Colonic mucosa (tissue), 4 donors: ENCODE measurements around the gene SMARCA4. TPM values are rescaled to one million over a fixed set of nuclear protein-coding genes. Genes with fewer than 3 reads are reported as not detected.

Source experiments
- DNase-seq: peaks from one replicate; pipeline ENCODE4 v3.0.0-alpha.2; 2020
- H3K27ac ChIP-seq: fragments of 200-600 bp; one replicate; pipeline ENCODE4 v1.8.0; 2021
- H3K27me3 ChIP-seq: fragments of 200-600 bp; one replicate; pipeline ENCODE4 v1.8.0; 2021
- H3K36me3 ChIP-seq: fragments of 200-600 bp; one replicate; pipeline ENCODE4 v1.8.0; 2021
- H3K4me1 ChIP-seq: fragments of 200-600 bp; one replicate; pipeline ENCODE4 v1.8.0; 2021; ENCODE audit warnings: mild to moderate bottlenecking
- H3K4me3 ChIP-seq: fragments of 200-600 bp; one replicate; pipeline ENCODE4 v1.8.0; 2021
- H3K9ac ChIP-seq, 2 donors: one replicate each; pipeline ENCODE4 v1.7.0; 2013; ENCODE audit warnings: control low read depth in 2 of 2, low read depth in 2 of 2, low read length in 2 of 2
- H3K9me3 ChIP-seq: fragments of 200-600 bp; one replicate; pipeline ENCODE4 v1.8.0; 2021
- intact Hi-C: fragments of 100-400 bp; cut with DNase I; formaldehyde crosslinking; loops from one replicate; pipeline ENCODE4 v1.14.1; 2022
- total RNA-seq, 2 donors: library from RNA; stranded (reverse); fragmentation: NEBNext Ultra II Directional in 1 of 2; extraction: Animal tissue kit (Norgen Biotek cat#: 25700) in 1 of 2; gene quantifications; one replicate each; pipeline ENCODE4 v1.2.1, GENCODE V29; 2021
- TF ChIP-seq, protein P1 (sequence below): fragments of 200-600 bp; IDR thresholded peaks from one replicate; pipeline ENCODE4 v1.8.0; 2022; ENCODE audit warnings: antibody characterized with exemption, mild to moderate bottlenecking
- donor health status: healthy.
- donor health status: DM: no; HTN: no; CAD: no.
- donor health status: DM: no; HTN: no; CAD: no.

SMARCA4 gene
- total RNA-seq, 2 donors from 2014 or later = 73.8 to 141 TPM

DNA sequence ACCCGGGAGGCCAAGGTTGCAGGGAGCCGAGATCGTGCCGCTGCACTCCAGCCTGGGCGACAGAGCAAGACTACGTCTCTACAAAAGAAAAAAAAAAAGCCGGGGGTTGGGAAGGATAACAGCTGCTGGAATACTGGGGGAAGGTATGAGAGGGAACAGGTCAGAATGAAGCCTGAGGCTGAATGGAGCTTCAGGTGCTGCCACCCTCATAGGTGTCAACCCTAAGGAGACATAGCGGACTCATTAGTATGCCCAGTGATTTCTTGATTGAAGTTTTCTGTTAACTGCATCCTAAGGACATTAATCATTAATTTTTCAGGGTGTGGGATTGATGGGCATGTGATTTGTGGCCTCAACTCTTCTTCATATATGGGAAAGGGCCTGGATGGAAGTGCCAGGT lies 6.0 kb downstream of the SMARCA4 start:
- H3K4me3 ChIP-seq = no peak overlapping the region
- DNase-seq = no peak
- intact Hi-C loops = no loop called here
- H3K9ac ChIP-seq = no peak overlapping the region
- H3K9me3 ChIP-seq = no peaks in the 10 kb centered on the region
- H3K36me3 ChIP-seq = no peaks in the 10 kb centered on the region
- no peaks in the 10 kb centered on the region for H3K27me3 ChIP-seq
- TF ChIP-seq, protein P1, sequence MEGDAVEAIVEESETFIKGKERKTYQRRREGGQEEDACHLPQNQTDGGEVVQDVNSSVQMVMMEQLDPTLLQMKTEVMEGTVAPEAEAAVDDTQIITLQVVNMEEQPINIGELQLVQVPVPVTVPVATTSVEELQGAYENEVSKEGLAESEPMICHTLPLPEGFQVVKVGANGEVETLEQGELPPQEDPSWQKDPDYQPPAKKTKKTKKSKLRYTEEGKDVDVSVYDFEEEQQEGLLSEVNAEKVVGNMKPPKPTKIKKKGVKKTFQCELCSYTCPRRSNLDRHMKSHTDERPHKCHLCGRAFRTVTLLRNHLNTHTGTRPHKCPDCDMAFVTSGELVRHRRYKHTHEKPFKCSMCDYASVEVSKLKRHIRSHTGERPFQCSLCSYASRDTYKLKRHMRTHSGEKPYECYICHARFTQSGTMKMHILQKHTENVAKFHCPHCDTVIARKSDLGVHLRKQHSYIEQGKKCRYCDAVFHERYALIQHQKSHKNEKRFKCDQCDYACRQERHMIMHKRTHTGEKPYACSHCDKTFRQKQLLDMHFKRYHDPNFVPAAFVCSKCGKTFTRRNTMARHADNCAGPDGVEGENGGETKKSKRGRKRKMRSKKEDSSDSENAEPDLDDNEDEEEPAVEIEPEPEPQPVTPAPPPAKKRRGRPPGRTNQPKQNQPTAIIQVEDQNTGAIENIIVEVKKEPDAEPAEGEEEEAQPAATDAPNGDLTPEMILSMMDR = no peak
- H3K4me1 ChIP-seq = peaks cover 9% of the 10 kb centered on the region
- no peak overlapping the region for H3K27ac ChIP-seq

DNA sequence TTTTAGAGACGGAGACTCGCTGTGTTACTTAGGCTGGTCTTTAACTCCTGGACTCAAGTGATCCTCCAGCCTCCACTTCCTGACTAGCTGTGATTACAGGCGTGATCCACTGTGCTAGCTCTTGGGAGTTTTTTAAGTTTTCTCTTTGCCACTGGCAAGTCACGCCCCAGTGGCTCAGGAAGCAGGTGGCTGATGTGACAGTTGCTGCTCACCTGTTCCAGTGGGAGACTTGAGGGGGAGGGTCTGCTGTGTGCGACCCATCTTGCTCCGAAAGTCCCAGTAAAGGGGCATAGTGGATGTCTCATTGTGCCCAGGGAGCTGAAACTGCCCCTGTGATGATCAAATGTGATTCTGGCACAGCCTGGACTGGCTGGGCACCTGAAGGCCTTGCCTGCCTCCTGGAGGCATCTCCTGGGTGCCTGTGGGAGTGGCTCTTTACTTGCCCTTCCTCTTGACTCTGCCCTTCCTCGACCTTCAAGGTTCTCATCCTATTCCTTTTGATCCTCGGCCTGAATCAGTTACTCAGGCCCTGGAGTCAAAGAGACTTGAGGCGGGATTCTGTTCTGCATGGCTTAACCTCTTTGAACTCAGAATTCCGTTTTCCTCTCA lies 7.8 kb downstream of the SMARCA4 start:
- H3K9me3 ChIP-seq = no peaks in the 10 kb centered on the region
- peak; percentile 56 for DNase-seq
- H3K4me1 ChIP-seq = peaks cover 9% of the 10 kb centered on the region
- H3K27me3 ChIP-seq = no peaks in the 10 kb centered on the region
- TF ChIP-seq, protein P1 = no peak
- H3K9ac ChIP-seq = peak overlapping the region in 1 of 2 donors; percentile 58
- H3K36me3 ChIP-seq = no peaks in the 10 kb centered on the region
- intact Hi-C loops = no loop called here
- peak overlapping the region; percentile 4 for H3K27ac ChIP-seq
- no peak overlapping the region for H3K4me3 ChIP-seq

DNA sequence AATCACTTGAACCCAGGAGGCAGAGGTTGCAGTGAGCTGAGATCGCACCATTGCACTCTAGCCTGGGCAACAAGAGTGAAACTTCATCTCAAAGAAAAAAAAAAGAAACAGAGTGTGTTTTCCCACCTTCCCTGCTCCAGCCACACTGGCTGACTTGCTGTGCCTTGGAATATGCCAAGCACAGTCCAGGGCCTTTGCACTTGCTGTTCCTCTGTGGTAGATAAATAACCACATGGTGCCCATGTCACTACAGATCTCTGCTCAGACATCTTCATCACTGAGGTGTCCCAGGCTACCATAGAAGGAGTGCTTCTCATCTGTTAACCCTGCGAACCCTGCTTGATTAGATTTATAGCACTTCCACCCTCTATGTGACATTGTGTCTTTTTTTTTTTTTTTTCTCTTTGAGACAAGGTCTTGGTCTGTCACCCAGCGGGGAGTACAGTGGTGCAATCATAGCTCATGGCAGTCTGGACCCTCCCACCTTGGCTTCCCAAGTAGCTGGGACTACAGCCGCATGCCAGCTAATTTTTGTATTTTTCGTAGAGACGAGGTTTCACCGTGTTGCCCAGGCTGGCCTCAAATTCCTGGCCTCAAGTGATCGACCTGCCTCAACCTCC lies 10.4 kb downstream of the SMARCA4 start:
- Histone ChIP-seq H3K9ac (no peak overlapping the region), H3K27ac (no peak overlapping the region), H3K9me3 (no peaks in the 10 kb centered on the region), H3K4me1 (peaks cover 21% of the 10 kb centered on the region), H3K36me3 (no peaks in the 10 kb centered on the region), H3K27me3 (no peaks in the 10 kb centered on the region), H3K4me3 (no peak overlapping the region)
- TF ChIP-seq, protein P1 = no peak
- intact Hi-C loops = no loop called here
- DNase-seq = no peak

DNA sequence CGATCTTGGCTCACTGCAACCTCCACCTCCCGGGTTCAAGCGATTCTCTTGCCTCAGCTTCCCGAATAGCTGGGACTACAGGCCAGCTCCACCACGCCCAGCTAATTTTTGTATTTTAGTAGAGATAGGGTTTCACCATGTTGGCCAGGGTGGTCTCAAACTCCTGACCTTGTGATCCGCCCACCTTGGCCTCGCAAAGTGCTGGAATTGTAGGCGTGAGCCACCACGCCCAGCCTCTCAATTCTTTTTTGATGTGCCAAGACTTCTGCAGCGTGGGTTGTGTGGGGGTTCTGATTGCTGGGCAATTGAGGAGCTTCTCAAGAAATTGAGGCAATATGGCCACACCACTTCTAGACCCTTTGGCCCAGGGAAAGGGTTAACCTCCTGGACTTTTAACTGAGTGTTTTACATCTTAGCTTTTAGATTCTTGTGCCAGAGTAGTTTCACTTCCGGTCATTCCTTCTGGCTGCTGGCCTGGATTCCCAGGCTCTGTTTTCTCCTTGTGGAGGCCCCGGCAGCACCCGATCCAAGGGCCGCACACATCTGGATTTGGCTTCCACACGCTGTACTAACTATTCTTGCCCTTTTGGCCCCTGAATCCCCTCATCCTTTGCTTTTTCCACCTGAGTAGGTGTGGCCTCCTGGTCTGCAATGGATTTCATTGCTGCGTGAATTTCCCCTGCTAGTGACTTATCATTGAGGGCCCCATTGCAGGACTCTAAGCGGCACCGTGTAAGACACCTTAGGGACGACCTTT lies 14.7 kb downstream of the SMARCA4 start:
- Histone ChIP-seq H3K9ac (peak overlapping the region in 1 of 2 donors; percentile 35), H3K4me3 (no peak overlapping the region), H3K36me3 (no peaks in the 10 kb centered on the region), H3K27ac (peak overlapping the region; percentile 70), H3K9me3 (no peaks in the 10 kb centered on the region), H3K27me3 (no peaks in the 10 kb centered on the region), H3K4me1 (peaks cover 14% of the 10 kb centered on the region)
- intact Hi-C loops = no loop called here
- TF ChIP-seq, protein P1 = no peak
- DNase-seq = peak; percentile 36

DNA sequence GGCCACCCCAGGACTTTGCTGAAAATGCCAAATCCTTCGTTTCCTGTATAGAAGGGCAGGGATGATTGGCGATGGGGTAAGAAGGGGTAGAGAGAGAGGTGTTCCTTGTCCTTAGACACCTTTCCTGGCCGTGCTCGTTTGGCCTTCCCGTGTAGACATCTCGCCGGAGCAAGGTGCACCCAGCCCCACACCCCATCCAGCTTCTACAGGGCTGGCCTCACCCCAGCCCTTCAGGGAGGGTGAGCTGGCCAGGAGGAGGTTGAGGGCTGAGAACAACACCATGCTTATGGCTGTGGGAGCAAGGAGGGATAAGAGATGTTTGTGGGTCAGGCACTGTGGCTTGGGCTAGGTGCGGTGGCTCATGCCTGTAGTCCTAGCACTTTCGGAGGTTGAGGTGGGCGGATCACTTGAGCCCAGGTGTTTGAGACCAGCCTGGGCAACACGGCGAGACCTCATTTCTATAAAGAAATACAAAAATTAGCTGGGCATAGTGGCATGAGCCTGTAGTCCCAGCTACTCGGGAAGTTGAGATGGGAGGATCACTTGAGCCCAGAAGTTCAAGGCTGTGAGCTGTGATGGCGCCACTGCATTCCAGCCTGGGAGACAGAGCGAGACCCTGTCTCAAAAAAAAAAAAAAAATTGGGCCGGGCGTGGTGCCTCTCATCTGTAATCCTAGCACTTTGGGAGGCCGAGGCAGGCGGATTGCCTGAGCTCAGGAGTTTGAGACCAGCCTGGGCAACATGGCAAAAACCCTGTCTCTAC lies 15.5 kb downstream of the SMARCA4 start:
- no peaks in the 10 kb centered on the region for H3K9me3 ChIP-seq
- H3K27ac ChIP-seq = peak overlapping the region; percentile 70
- no peaks in the 10 kb centered on the region for H3K36me3 ChIP-seq
- H3K4me3 ChIP-seq = no peak overlapping the region
- intact Hi-C loops = no loop called here
- H3K4me1 ChIP-seq = peaks cover 14% of the 10 kb centered on the region
- peak overlapping the region in 1 of 2 donors; percentile 35 for H3K9ac ChIP-seq
- no peak for DNase-seq
- TF ChIP-seq, protein P1 = no peak
- H3K27me3 ChIP-seq = no peaks in the 10 kb centered on the region
